H1 (cell line): ENCODE results near the gene STK16. TPM values are rescaled to one million over a fixed set of nuclear protein-coding genes. Genes with fewer than 3 reads are reported as not detected.

ENCODE experiments used
- CTCF ChIA-PET: fragments of 300-600 bp; sonication (Branson Sonifier 250); formaldehyde crosslinking; loops from one replicate; lab custom pipeline; 2021; ENCODE audit not compliant: partially characterized antibody; lab: Charles Lee
- POLR2A ChIA-PET: fragments of 300-600 bp; sonication (Branson Sonifier 250); formaldehyde crosslinking; loops from one replicate; lab custom pipeline; 2021; ENCODE audit warnings: inconsistent platforms; ENCODE audit not compliant: partially characterized antibody; lab: Charles Lee
- DNase-seq, 2 experiments: peaks; one replicate each; pipeline versions ENCODE4 v3.0.0 to v3.0.0-alpha.2; 2010 to 2022; ENCODE audit warnings: low spot score in 2 of 2, low read depth in 1 of 2, mixed read lengths in 1 of 2
- FAIRE-seq: peaks from 2 replicates; lab custom pipeline; 2011; peaks lifted over from hg19 to GRCh38; lab: Jason Lieb, UNC
- H2AFZ ChIP-seq: 2 replicates; pipeline ENCODE4 v1.8.1; 2012; ENCODE audit warnings: low read length, inconsistent platforms
- H2AK5ac ChIP-seq: 2 replicates; pipeline ENCODE4 v1.6.1; 2013; ENCODE audit warnings: low read depth, low read length
- H2BK120ac ChIP-seq: replicated peaks from 2 replicates; pipeline ENCODE3; 2013; ENCODE audit warnings: low read depth, low read length, inconsistent platforms
- H2BK12ac ChIP-seq: 2 replicates; pipeline ENCODE4 v1.6.1; 2013; ENCODE audit warnings: low read depth, low read length
- H2BK15ac ChIP-seq: 2 replicates; pipeline ENCODE4 v1.6.1; 2013; ENCODE audit warnings: low read length
- H2BK20ac ChIP-seq: 2 replicates; pipeline ENCODE4 v1.6.1; 2013; ENCODE audit warnings: low read length
- H2BK5ac ChIP-seq: 2 replicates; pipeline ENCODE4 v1.6.1; 2013; ENCODE audit warnings: low read depth, low read length
- H3K14ac ChIP-seq: 2 replicates; pipeline ENCODE4 v1.6.1; 2013; ENCODE audit warnings: inconsistent platforms; ENCODE audit not compliant: insufficient read length
- H3K18ac ChIP-seq: 2 replicates; pipeline ENCODE4 v1.6.1; 2013; ENCODE audit warnings: low read length; ENCODE audit errors: extremely low read depth
- H3K23ac ChIP-seq: 2 replicates; pipeline ENCODE4 v1.6.1; 2013; ENCODE audit warnings: inconsistent platforms; ENCODE audit not compliant: insufficient read length
- H3K23me2 ChIP-seq: 2 replicates; pipeline ENCODE4 v1.6.1; 2013; ENCODE audit warnings: low read depth, low read length
- H3K27ac ChIP-seq: 2 replicates; pipeline ENCODE4 v1.6.1; 2011; ENCODE audit warnings: low read depth, low read length, inconsistent platforms
- H3K27me3 ChIP-seq, 4 experiments: replicated peaks in 1 of 4; 1 replicate in 1 of 4; 2 replicates in 3 of 4; pipeline versions ENCODE4 v1.6.1 to v1.8.1; 2011 to 2013; ENCODE audit warnings: low read length in 3 of 4, mild to moderate bottlenecking in 3 of 4, inconsistent platforms in 2 of 4, mixed read lengths in 2 of 4, moderate library complexity in 1 of 4; ENCODE audit not compliant: control insufficient read depth in 3 of 4, insufficient read depth in 3 of 4; ENCODE audit errors: extremely low read depth in 1 of 4
- H3K36me3 ChIP-seq, 4 experiments: 2 replicates each; pipeline versions ENCODE4 v1.6.1 to v1.8.1; 2011 to 2013; ENCODE audit warnings: mild to moderate bottlenecking in 4 of 4, low read length in 3 of 4, moderate library complexity in 2 of 4, control low read depth in 1 of 4, inconsistent platforms in 1 of 4; ENCODE audit not compliant: insufficient read depth in 4 of 4, control insufficient read depth in 2 of 4
- H3K4ac ChIP-seq: replicated peaks from 2 replicates; pipeline ENCODE3; 2013; ENCODE audit warnings: low read length, low read depth, mixed read lengths, inconsistent platforms; ENCODE audit not compliant: insufficient read length
- H3K4me1 ChIP-seq, 4 experiments: replicated peaks in 1 of 4; 1 replicate in 1 of 4; 2 replicates in 3 of 4; pipeline versions ENCODE4 v1.6.1 to v1.8.1; 2011 to 2013; ENCODE audit warnings: low read length in 3 of 4, inconsistent platforms in 2 of 4, mixed read lengths in 1 of 4; ENCODE audit not compliant: insufficient read depth in 4 of 4, control insufficient read depth in 3 of 4
- H3K4me2 ChIP-seq, 2 experiments: 2 replicates each; pipeline versions ENCODE4 v1.6.1 to v1.8.1; 2011 to 2013; ENCODE audit warnings: low read depth in 2 of 2, low read length in 2 of 2, control low read depth in 1 of 2, inconsistent platforms in 1 of 2, mild to moderate bottlenecking in 1 of 2; ENCODE audit not compliant: insufficient read depth in 1 of 2
- H3K4me3 ChIP-seq, 4 experiments: fragments of 200-600, 300-600 bp in 1 of 4; sonication (generic), shearing (Covaris generic), sonication (Bioruptor Twin) in 1 of 4; 2 replicates each; pipeline versions ENCODE4 v1.5.1 to v1.8.1; 2011 to 2016; ENCODE audit warnings: low read length in 4 of 4, low read depth in 3 of 4, control low read depth in 2 of 4, inconsistent platforms in 2 of 4, mild to moderate bottlenecking in 2 of 4, mixed read lengths in 1 of 4, moderate library complexity in 1 of 4; ENCODE audit not compliant: insufficient read depth in 2 of 4; ENCODE audit errors: extremely low read depth in 1 of 4
- H3K56ac ChIP-seq: replicated peaks from 2 replicates; pipeline ENCODE3; 2013; ENCODE audit warnings: low read depth, mild to moderate bottlenecking, mixed read lengths, low read length, inconsistent platforms; ENCODE audit not compliant: insufficient read length
- H3K79me1 ChIP-seq: 2 replicates; pipeline ENCODE4 v1.6.1; 2013; ENCODE audit warnings: low read depth, low read length, control low read depth
- H3K79me2 ChIP-seq, 2 experiments: 2 replicates each; pipeline versions ENCODE4 v1.6.1 to v1.8.1; 2012 to 2013; ENCODE audit warnings: low read length in 2 of 2, mild to moderate bottlenecking in 2 of 2, inconsistent platforms in 1 of 2; ENCODE audit not compliant: insufficient read depth in 2 of 2, control insufficient read depth in 1 of 2
- H3K9ac ChIP-seq, 4 experiments: replicated peaks in 1 of 4; 1 replicate in 1 of 4; 2 replicates in 3 of 4; pipeline versions ENCODE4 v1.6.1 to v1.8.1; 2011 to 2013; ENCODE audit warnings: low read depth in 3 of 4, low read length in 3 of 4, control low read depth in 2 of 4, mild to moderate bottlenecking in 2 of 4, moderate library complexity in 2 of 4, inconsistent platforms in 1 of 4; ENCODE audit errors: extremely low read depth in 1 of 4
- H3K9me3 ChIP-seq, 2 experiments: 2 replicates each; pipeline versions ENCODE4 v1.6.1 to v1.8.1; 2012 to 2013; ENCODE audit warnings: mild to moderate bottlenecking in 2 of 2, moderate library complexity in 2 of 2, control low read depth in 1 of 2, inconsistent platforms in 1 of 2, low read depth in 1 of 2, low read length in 1 of 2, mixed read lengths in 1 of 2; ENCODE audit not compliant: insufficient read depth in 2 of 2
- H4K20me1 ChIP-seq, 2 experiments: replicated peaks in 1 of 2; 2 replicates each; pipeline versions ENCODE3 to v1.8.1; 2011 to 2013; ENCODE audit warnings: inconsistent platforms in 2 of 2, low read length in 2 of 2, mild to moderate bottlenecking in 1 of 2; ENCODE audit not compliant: insufficient read depth in 2 of 2, control insufficient read depth in 1 of 2
- H4K5ac ChIP-seq: 2 replicates; pipeline ENCODE4 v1.6.1; 2013; ENCODE audit warnings: low read length, low read depth, mixed read lengths, inconsistent platforms; ENCODE audit not compliant: insufficient read length
- H4K8ac ChIP-seq: 2 replicates; pipeline ENCODE4 v1.8.0; 2013; ENCODE audit warnings: mild to moderate bottlenecking, moderate library complexity, low read length, inconsistent platforms; ENCODE audit not compliant: insufficient read depth; ENCODE audit errors: extremely low read depth
- H4K91ac ChIP-seq: replicated peaks from 2 replicates; pipeline ENCODE3; 2013; ENCODE audit warnings: low read length, mixed read lengths, inconsistent platforms; ENCODE audit not compliant: insufficient read length
- POU5F1 ChIP-seq: IDR thresholded peaks from 2 replicates; pipeline ENCODE4 v1.6.1; 2011; ENCODE audit warnings: low read depth, mild to moderate bottlenecking, low read length, moderate library complexity
- WGBS, 2 experiments: shearing (Covaris generic) in 1 of 2; methylation state at CpG; one replicate each; pipeline versions ENCODE4 v1.1.6 to v1.1.7; 2013 to 2015; ENCODE audit warnings: low lambda C conversion rate in 2 of 2, mixed read lengths in 2 of 2, inconsistent platforms in 1 of 2, low coverage in 1 of 2, missing lambda C conversion rate in 1 of 2; ENCODE audit not compliant: insufficient replicate concordance in 2 of 2, insufficient coverage in 1 of 2, insufficient read length in 1 of 2; ENCODE audit errors: extremely low coverage in 1 of 2, missing lambda C conversion rate in 1 of 2; 5-methylcytosine and 5-hydroxymethylcytosine counted together
- polyA plus RNA-seq, 7 experiments: library from polyadenylated mRNA; depleted of rRNA in 3 of 7; stranded (reverse) in 5 of 7; unstranded in 2 of 7; fragments of >200 nt in 5 of 7; fragments of 200-250 nt in 2 of 7; gene quantifications; 1 replicate in 5 of 7; 2 replicates in 1 of 7; 4 replicates in 1 of 7; pipeline versions ENCODE4 v1.2.1 to v1.2.3, GENCODE V29; 2011 to 2013; ENCODE audit warnings: missing spikeins in 2 of 7, mixed read lengths in 2 of 7
- total RNA-seq: library from RNA; stranded (reverse); fragmentation: NEBNext Ultra II Directional; extraction: Animal tissue kit (Norgen Biotek cat#: 25700); gene quantifications from 2 replicates; pipeline ENCODE4 v1.2.1, GENCODE V29; 2021

STK16 gene
- total and polyA plus RNA-seq, 2 of the 8 experiments (the other 6 are each of a cell fraction or from before 2014, with no cell fraction given) = 21.3 to 51.4 TPM

DNA sequence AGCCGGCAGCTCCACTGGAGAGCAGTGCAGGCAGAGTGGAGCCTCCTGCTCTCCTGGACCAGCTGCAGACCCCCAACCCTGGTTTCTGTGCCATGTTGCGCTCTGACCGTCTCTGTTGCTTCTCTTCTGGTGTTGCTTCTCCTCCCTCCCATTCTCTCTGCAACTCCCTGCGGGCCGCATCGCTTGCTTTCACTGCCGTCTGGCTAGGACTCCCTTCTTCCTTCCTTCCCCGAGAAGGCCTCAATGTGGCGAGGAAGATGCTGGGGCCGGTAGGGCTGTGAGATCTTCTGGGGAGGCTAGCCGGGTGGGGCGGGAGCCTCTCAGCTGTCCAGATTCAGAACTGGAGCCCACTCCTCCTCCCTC is 40.1 kb downstream of the STK16 start:
- no peak overlapping the region for H3K23ac ChIP-seq
- no peaks in the 10 kb centered on the region for H3K9me3 ChIP-seq
- ChIA-PET CTCF (interaction anchor here (0.5 to 12.1 kb wide), 9 partner anchors 7 to 119 kb away, joined by 3 to 220 read pairs (median 5); partner anchors contain the start of genes CNPPD1, GLB1L and STK16), POLR2A (interaction anchor here (1.0 to 1.9 kb wide), 4 partner anchors 10 to 66 kb away, joined by 3 to 13 read pairs (median 3); partner anchors contain the start of genes ABCB6, GLB1L, PTPRN and STK16)
- no peaks in the 10 kb centered on the region for H3K27me3 ChIP-seq
- no peak overlapping the region for H3K14ac ChIP-seq
- H2BK120ac ChIP-seq = no peak overlapping the region
- H3K9ac ChIP-seq = no peak overlapping the region
- no peaks in the 10 kb centered on the region for H3K79me2 ChIP-seq
- FAIRE-seq (no peak), DNase-seq (no peak)
- peaks cover 0 to 2% of the 10 kb centered on the region in 2 experiments for H4K20me1 ChIP-seq
- H3K36me3 ChIP-seq = peaks cover 0 to 4% (median under 1%) of the 10 kb centered on the region in 4 experiments; a peak in 3 of 8 replicates
- no peak overlapping the region for H3K27ac ChIP-seq
- no peak overlapping the region for H2AFZ ChIP-seq
- H2BK5ac ChIP-seq = peak overlapping the region; percentile 66; the same call in 1 of the 2 replicates
- H3K18ac ChIP-seq = no peak overlapping the region; the same call in 1 of the 2 replicates
- H2BK20ac ChIP-seq = no peak overlapping the region
- no peak overlapping the region for H4K5ac ChIP-seq
- H3K4me1 ChIP-seq = peaks cover 0 to 10% (median 6%) of the 10 kb centered on the region in 4 experiments; a peak in 6 of 7 replicates
- 0 out of 2 replicates have a peak overlapping the region, but pooled peaks have one; percentile 39 for H2BK12ac ChIP-seq
- H2AK5ac ChIP-seq = no peak overlapping the region
- no peak overlapping the region for H4K91ac ChIP-seq
- 0 out of 4 replicates have a peak overlapping the region, but pooled peaks of 1 of the 2 experiments have one; percentile 19 for H3K4me2 ChIP-seq
- no peak overlapping the region for H4K8ac ChIP-seq
- no peaks in the 10 kb centered on the region; the same call in 1 of the 2 replicates for H3K79me1 ChIP-seq
- no peaks in the 10 kb centered on the region for H3K23me2 ChIP-seq
- no peak overlapping the region for H3K4ac ChIP-seq
- H3K56ac ChIP-seq = no peak overlapping the region
- H2BK15ac ChIP-seq = no peak overlapping the region
- 90% methylated on average over 12 of the region's 12 CpGs; no CpG with 5 or more reads in 1 of the 2 experiments for WGBS, 2 experiments
- H3K4me3 ChIP-seq = no peak overlapping the region; a peak in 2 of 8 replicates
- TF ChIP-seq POU5F1 = no peak
